Measurements from ENCODE around the gene PSME2. TPM values are rescaled to one million over a fixed set of nuclear protein-coding genes. Genes with fewer than 3 reads are reported as not detected.

The PSME2 gene
- total and polyA plus RNA-seq, 9 of the 15 experiments (the other 6 are each of a cell fraction or from before 2014, with no cell fraction given), result 111 to 579 (median 159) TPM

DNA sequence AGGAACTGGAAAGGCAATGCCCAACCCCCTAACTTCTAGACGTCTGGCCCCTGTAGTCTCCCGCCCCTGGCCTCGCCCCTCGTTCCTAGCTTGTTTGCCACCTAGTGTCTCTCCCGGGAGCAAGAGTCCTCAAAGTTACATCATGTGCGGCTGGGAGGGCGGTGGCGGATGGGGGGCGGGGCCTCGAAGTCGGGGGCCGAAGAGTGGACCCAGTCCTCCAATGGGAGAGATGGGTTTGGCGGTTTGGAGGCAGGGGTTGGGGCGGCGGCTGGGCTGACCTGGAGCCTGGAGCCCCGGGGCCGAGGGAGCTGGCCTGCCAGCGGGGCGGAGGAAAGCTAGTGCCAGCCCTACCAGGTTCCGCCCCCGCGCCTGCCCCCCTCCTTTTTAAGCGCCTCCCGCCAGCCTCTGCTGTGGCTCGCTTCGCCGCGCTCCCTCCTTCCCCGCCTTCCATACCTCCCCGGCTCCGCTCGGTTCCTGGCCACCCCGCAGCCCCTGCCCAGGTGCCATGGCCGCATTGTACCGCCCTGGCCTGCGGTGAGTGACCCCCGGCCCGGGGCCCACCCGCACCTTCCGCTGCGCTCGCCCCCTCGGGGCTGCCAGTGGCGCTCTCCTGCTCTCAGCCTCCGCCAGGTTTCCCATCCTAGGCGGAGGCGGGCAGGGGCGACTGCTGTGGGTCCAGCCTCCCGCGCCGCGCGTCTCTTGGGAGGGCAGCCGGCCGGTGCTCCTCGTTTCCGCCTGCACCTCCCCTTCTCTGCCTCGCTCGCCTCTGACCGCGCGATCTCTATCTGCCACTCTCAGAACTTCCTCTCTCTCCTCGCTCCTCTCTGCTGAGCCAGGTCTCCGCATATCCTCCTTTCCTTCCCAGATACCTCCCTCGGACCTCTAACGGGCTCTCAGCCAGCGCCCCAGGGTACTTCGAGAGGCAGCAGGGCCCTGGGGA is 52.2 kb downstream of the PSME2 start, which contains the start of gene PCK2 (continued):
- TF ChIP-seq FOXK1 (CRISPR knock-in tag; IDR thresholded peaks at IDR 0.05; ENCODE audit: borderline replicate concordance) (no peak), PHB2 (IDR thresholded peaks at IDR 0.05; ENCODE audit: low read depth) (no peak), CCNT2 (IDR thresholded peaks at IDR 0.05; ENCODE audit: borderline replicate concordance, extremely low read depth, insufficient read length, low read depth, low read length) (peak; percentile 53), CTBP1 (IDR thresholded peaks at IDR 0.05; ENCODE audit: borderline replicate concordance) (peak; percentile 29), FOSL1 (tag; conservative IDR thresholded peaks at IDR 0.05) (no peak), MTA1 (IDR thresholded peaks at IDR 0.05; ENCODE audit: borderline replicate concordance) (no peak), POLR2A (conservative IDR thresholded peaks at IDR 0.05) (peak; percentile 93), ETV6 (IDR thresholded peaks at IDR 0.05; ENCODE audit: borderline replicate concordance in 1 of 2, low read depth in 2 of 2, low read length in 1 of 2) (no peak), ETV6 (CRISPR knock-in tag; IDR thresholded peaks at IDR 0.05; ENCODE audit: borderline replicate concordance) (no peak)
- TF ChIP-seq, protein P1, sequence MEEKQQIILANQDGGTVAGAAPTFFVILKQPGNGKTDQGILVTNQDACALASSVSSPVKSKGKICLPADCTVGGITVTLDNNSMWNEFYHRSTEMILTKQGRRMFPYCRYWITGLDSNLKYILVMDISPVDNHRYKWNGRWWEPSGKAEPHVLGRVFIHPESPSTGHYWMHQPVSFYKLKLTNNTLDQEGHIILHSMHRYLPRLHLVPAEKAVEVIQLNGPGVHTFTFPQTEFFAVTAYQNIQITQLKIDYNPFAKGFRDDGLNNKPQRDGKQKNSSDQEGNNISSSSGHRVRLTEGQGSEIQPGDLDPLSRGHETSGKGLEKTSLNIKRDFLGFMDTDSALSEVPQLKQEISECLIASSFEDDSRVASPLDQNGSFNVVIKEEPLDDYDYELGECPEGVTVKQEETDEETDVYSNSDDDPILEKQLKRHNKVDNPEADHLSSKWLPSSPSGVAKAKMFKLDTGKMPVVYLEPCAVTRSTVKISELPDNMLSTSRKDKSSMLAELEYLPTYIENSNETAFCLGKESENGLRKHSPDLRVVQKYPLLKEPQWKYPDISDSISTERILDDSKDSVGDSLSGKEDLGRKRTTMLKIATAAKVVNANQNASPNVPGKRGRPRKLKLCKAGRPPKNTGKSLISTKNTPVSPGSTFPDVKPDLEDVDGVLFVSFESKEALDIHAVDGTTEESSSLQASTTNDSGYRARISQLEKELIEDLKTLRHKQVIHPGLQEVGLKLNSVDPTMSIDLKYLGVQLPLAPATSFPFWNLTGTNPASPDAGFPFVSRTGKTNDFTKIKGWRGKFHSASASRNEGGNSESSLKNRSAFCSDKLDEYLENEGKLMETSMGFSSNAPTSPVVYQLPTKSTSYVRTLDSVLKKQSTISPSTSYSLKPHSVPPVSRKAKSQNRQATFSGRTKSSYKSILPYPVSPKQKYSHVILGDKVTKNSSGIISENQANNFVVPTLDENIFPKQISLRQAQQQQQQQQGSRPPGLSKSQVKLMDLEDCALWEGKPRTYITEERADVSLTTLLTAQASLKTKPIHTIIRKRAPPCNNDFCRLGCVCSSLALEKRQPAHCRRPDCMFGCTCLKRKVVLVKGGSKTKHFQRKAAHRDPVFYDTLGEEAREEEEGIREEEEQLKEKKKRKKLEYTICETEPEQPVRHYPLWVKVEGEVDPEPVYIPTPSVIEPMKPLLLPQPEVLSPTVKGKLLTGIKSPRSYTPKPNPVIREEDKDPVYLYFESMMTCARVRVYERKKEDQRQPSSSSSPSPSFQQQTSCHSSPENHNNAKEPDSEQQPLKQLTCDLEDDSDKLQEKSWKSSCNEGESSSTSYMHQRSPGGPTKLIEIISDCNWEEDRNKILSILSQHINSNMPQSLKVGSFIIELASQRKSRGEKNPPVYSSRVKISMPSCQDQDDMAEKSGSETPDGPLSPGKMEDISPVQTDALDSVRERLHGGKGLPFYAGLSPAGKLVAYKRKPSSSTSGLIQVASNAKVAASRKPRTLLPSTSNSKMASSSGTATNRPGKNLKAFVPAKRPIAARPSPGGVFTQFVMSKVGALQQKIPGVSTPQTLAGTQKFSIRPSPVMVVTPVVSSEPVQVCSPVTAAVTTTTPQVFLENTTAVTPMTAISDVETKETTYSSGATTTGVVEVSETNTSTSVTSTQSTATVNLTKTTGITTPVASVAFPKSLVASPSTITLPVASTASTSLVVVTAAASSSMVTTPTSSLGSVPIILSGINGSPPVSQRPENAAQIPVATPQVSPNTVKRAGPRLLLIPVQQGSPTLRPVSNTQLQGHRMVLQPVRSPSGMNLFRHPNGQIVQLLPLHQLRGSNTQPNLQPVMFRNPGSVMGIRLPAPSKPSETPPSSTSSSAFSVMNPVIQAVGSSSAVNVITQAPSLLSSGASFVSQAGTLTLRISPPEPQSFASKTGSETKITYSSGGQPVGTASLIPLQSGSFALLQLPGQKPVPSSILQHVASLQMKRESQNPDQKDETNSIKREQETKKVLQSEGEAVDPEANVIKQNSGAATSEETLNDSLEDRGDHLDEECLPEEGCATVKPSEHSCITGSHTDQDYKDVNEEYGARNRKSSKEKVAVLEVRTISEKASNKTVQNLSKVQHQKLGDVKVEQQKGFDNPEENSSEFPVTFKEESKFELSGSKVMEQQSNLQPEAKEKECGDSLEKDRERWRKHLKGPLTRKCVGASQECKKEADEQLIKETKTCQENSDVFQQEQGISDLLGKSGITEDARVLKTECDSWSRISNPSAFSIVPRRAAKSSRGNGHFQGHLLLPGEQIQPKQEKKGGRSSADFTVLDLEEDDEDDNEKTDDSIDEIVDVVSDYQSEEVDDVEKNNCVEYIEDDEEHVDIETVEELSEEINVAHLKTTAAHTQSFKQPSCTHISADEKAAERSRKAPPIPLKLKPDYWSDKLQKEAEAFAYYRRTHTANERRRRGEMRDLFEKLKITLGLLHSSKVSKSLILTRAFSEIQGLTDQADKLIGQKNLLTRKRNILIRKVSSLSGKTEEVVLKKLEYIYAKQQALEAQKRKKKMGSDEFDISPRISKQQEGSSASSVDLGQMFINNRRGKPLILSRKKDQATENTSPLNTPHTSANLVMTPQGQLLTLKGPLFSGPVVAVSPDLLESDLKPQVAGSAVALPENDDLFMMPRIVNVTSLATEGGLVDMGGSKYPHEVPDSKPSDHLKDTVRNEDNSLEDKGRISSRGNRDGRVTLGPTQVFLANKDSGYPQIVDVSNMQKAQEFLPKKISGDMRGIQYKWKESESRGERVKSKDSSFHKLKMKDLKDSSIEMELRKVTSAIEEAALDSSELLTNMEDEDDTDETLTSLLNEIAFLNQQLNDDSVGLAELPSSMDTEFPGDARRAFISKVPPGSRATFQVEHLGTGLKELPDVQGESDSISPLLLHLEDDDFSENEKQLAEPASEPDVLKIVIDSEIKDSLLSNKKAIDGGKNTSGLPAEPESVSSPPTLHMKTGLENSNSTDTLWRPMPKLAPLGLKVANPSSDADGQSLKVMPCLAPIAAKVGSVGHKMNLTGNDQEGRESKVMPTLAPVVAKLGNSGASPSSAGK (IDR thresholded peaks at IDR 0.05), result peak; percentile 53; the same call in 1 of the 2 replicates
- TF ChIP-seq, protein P2, sequence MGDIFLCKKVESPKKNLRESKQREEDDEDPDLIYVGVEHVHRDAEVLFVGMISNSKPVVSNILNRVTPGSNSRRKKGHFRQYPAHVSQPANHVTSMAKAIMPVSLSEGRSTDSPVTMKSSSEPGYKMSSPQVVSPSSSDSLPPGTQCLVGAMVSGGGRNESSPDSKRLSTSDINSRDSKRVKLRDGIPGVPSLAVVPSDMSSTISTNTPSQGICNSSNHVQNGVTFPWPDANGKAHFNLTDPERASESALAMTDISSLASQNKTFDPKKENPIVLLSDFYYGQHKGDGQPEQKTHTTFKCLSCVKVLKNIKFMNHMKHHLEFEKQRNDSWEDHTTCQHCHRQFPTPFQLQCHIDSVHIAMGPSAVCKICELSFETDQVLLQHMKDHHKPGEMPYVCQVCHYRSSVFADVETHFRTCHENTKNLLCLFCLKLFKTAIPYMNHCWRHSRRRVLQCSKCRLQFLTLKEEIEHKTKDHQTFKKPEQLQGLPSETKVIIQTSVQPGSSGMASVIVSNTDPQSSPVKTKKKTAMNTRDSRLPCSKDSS (IDR thresholded peaks at IDR 0.05; ENCODE audit: low read depth, partially characterized antibody), result no peak
- TF ChIP-seq, protein P3, sequence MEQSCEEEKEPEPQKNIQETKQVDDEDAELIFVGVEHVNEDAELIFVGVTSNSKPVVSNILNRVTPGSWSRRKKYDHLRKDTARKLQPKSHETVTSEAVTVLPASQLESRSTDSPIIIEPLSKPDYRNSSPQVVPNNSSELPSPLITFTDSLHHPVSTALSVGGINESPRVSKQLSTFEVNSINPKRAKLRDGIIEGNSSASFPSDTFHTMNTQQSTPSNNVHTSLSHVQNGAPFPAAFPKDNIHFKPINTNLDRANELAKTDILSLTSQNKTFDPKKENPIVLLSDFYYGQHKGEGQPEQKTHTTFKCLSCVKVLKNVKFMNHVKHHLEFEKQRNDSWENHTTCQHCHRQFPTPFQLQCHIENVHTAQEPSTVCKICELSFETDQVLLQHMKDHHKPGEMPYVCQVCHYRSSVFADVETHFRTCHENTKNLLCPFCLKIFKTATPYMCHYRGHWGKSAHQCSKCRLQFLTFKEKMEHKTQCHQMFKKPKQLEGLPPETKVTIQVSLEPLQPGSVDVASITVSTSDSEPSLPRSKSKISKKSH (CRISPR knock-in tag; IDR thresholded peaks at IDR 0.05), result no peak

All from K562 (cell line).